Activated CD8-positive, alpha-beta memory T cell treated with anti-CD3 and anti-CD28 coated beads for 48 hours (primary cell): ENCODE data around the gene FGF1.

Experiments used
- DNase-seq, 3 experiments: peaks; one replicate each; pipeline ENCODE4 v3.0.0-alpha.2; 2020; ENCODE audit warnings: low read depth in 2 of 3, low spot score in 2 of 3

The FGF1 gene

DNA sequence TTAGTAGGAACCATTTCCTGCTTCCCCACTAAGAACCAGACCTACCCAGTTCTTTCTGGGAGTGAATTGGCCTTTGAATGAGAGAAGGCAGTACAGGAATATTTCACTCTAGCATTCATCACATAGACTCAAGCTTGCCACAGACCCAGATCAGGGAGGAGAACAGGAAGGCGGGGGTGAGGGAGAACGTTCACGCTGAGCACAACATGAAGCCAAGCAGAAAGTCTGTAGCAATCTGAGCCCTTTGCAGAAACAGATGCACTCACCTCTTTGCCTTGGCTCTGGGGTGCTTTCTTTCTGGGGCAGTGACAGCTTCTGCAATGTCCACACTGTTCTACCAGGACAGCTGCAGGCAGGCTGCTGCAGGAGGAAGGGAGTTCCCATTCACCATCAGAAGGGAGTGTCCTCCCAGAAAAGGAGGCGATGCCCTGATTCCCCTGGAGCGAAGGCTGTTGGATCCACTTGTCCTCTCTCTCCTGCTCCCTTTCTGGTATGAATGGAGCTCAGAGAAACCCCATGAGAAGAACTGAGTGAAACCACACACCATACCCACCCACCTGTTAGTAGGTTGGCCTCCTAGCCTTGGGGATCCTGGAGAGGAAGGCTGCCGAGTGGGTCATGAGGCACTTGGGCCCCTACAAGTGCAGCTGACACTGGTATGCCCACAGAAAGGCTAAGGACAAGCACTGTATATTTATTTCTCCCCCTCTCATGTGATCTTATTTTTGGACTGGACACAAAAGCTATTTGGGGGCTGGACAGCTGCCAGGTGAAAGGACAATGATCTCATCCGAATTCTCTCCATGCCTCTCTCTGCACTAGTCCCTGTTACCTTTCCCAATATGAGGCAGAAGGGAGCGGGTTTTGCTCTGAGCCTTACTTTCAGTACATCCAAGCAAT is 11.7 kb upstream of the FGF1 start:
- DNase-seq = no peak

- no peak for DNase-seq
Measured at GRCh38 chr5:142696379-142696778, 10.5 kb upstream of the FGF1 start.

- no peak for DNase-seq
Measured at GRCh38 chr5:142694092-142694856, 8.4 kb upstream of the FGF1 start.

- no peak for DNase-seq
Measured at GRCh38 chr5:142692321-142692894, 6.5 kb upstream of the FGF1 start.

GRCh38 chr5:142690667-142691066 is 4.8 kb upstream of the FGF1 start:
- no peak for DNase-seq

- DNase-seq = no peak
Measured at GRCh38 chr5:142689081-142689480, 3.2 kb upstream of the FGF1 start.

DNA sequence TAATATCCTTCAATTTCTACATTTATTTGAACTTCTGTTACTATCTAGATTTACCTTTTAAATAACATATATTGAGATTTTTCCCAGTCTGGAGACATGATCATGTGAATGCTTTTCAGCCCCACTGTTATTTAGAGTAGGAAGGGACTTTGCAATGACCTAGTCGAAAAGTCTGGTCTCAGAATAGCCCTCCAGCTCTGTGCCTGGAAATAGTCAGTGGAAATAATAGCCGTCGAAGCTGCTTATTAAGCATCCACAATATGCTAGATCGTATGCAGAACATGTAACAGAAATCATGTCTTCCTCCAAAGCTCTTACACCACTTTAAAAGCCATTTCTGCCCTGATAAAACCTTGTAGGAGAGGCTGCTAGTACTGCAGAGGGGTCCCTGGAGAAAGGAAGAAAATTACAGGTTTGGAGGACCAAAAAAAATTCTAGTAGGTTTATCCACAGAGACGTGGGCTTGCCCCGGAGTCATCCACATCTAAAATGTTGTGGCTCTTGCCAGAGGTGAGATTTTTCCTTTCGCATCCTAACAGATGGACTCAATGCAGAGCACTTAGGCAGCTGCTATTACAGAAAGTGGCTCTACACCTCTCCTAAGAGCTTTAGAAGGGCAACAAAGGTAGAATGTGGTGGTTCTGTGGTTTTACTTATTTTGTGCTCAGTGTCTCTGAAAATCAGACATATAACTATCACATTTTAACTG is 2.5 kb upstream of the FGF1 start:
- no peak for DNase-seq

DNA sequence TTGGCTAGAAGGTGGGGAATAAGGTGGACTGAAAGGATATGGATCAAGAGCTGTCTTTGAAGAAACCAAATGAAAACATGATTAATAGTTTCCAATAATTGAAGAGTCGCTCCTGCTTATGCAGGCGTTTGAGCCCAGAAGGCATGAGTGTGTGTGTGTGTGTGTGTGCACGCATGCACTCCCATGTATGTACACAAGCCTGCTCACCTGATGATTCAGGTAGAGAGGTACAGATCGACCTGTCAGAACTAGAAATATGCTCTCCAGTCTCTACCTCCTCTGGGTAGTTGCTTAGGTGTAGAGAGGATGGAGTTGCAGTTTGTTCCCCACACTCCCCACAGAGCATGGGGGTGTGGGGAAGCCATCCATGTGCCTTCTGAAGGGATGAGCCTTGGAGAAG is 1.1 kb upstream of the FGF1 start:
- no peak for DNase-seq

DNA sequence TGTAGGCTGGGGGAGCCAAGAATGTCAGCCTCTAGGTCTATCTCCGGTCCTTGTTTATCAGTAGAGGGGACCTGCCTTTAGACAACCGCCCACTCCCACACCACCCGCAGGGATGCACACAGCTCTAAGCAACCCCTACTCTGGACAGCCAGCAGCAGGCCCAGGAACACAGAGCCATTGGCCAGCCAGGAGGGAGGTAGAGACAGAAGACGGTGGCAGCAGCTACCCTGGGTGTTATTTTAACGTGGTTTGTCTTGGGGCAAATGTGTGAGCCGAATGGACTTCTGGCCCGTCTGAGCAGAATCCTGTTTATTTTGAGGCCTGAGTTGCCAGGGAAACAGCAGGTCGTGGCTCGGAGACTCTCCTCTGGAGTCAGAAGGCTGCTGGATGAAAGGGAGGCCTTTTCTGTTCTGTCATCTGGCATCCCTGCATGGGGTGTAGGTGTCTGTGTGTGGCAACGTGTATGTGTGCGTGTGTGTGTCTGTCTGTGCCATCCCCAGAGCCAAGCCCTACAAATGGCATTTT is 382 bp upstream of the FGF1 start:
- no peak for DNase-seq

- DNase-seq = no peak
Measured at GRCh38 chr5:142684508-142685041, 1.3 kb downstream of the FGF1 start.

DNA sequence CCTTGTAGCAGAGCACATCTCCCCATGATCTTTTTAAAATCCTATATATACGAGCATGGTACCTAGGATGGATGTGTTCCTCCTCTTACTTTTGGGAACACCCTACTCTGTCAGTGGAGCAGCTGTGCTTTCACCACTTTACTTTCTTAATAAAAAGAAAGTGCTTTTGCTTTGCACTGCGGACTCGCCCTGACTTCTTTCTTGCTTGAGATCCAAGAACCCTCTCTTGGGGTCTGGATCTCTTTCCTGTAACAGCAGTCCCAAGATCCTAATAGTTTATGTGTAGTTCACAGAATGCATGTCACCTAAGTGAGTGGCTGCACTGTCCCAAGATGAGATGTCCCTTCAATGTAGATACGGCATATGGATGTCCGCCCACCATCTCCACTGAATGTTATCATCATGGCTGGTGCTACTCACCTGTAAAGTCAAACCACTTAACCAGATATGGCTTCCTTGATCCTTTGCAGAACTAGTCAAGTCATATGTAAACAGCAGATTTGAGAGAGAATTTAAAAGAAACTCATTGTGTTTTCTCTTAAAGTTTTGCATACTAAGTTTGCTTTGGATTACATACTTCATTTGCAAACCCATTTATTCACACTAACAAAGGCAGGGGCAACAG is 1.9 kb downstream of the FGF1 start:
- no peak for DNase-seq

DNA sequence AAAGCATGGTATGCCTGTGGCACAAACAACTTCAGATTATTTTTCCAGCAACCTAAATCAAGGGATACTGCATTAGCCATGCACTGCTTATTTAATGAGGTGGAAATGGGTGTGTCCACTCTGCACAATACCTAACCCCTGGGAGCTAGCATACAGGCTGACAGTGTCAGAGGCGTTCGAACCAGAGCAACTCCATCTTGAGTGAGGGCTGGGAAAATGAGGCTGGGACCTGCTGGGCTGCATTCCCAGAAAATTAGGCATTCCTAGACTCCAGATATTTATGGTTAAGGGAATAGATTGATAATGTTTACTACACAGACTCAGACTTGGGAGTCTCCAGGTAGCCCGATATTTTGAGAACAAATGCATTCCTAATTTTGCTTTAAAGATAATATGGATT is 2.8 kb downstream of the FGF1 start:
- no peak for DNase-seq

DNA sequence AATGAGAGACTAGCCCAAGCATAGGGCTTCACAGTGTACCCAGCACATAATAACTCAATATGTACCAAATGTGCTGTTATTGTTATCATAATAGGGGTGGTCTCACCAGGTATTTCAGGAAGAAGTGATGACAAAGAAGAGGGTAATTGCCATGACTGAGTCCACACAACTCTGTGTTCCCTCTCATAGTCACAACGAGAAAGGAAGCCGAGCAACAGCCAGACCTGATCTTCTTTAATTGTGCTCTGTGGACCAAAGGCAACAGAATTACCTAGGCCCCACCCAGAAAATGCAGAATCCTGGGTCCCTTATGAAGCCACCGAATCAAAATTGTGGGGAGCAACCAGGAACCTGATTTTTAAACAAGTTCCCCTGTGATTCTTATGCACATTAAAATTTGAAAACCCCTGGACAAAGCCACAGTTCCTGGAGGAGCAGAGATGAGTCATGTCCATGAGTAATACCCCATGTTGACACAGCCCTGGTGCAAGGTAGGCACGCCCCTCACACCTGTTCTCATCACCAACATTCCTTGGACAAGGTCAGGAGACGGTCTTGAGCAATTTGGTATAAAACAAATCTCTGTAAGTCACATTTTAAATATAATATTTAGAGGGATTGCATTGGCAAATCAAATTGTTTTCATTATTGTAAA is 5.2 kb downstream of the FGF1 start:
- DNase-seq = no peak

DNA sequence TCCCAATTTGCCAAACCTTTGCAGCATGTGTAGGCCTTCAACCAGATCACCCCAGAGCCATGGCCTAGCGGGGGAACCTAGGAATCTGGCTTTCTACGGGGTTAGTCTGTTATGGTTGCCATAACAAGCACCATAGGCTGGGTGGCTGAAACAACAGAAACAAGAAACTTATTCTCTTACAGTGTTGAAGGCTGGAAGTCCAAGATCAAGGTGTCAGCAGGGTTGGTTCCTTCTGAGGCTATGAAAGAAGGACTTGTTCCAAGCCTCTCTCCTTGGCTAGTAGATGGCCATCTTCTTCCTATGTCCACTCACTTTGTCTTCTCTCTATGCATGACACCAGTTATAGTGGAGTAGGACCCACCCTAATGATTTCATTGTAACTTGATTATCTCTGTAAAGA is 6.1 kb downstream of the FGF1 start:
- DNase-seq = no peak

- no peak for DNase-seq
Measured at GRCh38 chr5:142678529-142678928, 7.4 kb downstream of the FGF1 start.

GRCh38 chr5:142677198-142677597 is 8.7 kb downstream of the FGF1 start:
- DNase-seq = no peak

- no peak for DNase-seq
Measured at GRCh38 chr5:142676318-142676717, 9.6 kb downstream of the FGF1 start.

GRCh38 chr5:142674531-142675469 is 11.1 kb downstream of the FGF1 start:
- no peak for DNase-seq

GRCh38 chr5:142671801-142672200 is 14.1 kb downstream of the FGF1 start:
- no peak for DNase-seq
